ENCODE results near the gene CAMK2D.

Gene CAMK2D

GRCh38 chr4:113594231-113594556, 167.3 kb downstream of the CAMK2D start:
- no peak for DNase-seq

DNA sequence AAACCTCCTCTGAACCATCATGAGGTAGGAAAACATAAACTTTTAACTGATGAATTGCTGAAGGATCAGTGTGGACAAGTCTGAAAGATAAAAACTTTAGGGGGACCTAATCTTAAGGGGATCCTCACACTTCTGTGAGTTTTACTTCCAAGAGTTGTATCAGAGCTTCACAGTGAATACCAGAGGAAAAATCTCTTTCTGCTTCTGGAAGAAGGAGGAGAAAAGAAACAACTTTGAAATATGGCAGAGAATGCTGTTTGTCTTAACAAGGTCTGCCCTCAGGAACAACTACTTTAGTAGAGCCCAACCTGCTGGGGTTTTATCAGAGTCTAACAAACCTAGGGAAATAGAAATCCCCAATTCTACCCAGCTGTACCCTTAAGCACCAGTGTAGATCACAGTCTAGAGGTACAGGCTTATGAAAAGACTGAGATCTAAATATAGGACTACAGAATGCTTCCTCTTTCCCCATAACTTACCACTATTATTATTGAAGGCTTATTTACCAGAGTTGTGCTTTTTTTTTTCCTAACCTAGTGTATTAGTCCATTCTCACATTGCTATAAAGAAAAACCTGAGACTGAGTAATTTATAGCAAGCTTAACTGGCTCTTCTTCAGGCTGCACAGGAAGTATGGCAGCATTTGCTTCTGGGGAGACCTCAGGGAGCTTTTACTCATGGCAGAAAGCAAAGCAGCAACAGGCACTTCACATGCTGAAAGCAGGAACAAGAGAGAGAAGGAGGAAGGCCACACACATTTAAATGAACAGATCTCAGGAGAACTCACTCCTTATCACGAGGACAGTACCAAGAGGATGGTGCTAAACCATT, 167.9 kb downstream of the CAMK2D start:
- DNase-seq = no peak

- no peak for DNase-seq
Measured at GRCh38 chr4:113591982-113592381, 169.6 kb downstream of the CAMK2D start.

DNA sequence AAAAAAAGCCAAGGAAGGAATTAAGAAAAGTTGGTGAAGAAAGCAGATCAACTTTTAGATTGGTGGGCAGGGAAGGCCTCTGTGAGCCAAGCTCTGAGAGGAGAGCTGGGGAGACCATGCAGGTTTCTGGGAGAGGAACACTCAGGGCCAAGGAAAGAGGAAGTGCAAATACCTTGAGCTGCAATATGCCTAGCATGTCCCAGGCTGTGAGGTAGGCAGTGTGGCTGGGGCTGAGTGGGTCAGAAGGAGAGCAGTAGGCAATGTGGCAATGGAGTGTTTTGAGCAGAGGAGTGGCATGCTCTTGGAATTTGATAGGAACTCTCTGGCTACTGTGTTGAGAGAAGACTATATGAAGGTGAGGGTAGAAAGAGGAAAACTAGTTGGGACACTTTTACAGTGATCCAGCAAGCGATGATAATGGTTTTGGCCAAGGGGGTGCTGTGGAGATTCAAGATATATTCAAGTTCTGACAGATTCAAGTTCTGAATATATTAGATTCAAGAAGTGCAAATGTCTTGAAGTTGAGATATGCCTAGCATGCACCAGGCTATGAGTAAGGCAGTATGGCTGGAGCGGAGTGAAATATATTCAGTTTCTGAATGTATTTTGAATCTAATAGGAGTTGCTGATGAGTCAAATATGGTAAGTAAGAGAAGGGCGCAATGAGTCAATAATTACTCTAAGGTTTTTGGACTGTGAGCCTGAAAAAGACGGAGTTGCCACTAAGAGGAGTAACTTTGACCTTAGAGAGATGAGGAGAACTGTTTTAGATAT, 172.5 kb downstream of the CAMK2D start:
- no peak for DNase-seq

- no peak for DNase-seq
Measured at GRCh38 chr4:113587640-113588275, 173.8 kb downstream of the CAMK2D start.

- no peak for DNase-seq
Measured at GRCh38 chr4:113587156-113587555, 174.4 kb downstream of the CAMK2D start.

DNA sequence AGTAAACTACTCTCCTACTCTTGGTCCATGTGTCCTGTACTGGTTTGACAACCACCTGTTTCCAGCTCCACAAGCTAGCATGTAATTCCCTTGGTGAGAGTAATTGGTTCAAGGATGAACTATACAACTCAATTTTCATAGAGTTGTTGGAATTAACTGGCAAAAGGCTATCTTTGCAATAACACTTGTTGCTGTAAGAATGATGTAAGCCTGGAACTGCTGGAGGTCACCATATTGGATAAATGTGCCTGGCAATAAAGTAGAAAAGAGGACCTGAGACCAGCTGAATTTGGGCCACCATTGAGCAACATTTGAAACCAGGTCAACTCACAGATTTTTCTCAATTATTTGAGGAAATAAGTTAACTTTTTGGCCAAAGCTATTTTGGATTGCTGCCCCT, 175.5 kb downstream of the CAMK2D start:
- DNase-seq = no peak

DNA sequence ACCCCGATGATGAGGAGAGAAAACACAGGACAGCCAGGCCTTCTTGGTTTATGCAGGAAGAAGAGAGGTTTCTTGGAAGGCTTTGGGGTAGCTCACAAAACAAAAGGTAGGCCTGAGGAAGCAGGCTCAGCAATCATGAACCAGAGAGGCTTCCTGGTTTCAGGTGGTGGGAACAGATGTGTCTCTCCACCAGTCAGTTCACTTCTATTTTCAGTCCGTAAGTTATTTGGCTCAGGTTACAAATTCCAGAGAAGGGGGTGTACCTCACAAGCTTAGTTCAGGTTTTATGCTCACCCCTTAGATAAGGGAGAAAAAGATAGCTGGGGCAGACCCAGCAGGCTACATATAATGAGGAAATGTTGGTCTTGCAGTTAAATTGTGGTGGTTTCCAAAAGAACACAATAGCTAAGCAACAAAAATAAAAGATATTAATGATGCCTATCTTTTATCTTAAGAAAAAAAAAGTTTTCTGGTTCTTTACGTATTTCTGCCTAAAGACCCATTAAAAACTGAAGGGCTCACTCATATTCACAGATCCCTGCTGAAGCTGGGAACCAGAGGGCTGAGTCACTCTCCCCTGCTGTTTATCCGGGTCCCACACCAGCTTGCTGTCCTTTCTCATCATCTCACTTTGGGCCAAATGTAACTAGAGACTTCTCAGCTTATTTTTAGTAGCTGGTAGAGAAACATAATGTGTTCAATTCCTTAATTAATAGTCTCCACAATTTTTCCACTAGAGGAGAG, 177.0 kb downstream of the CAMK2D start:
- DNase-seq = no peak

GRCh38 chr4:113582737-113583136, 178.8 kb downstream of the CAMK2D start:
- no peak for DNase-seq

- no peak for DNase-seq
Measured at GRCh38 chr4:113579360-113579759, 182.2 kb downstream of the CAMK2D start.

GRCh38 chr4:113576947-113577678, 184.4 kb downstream of the CAMK2D start:
- DNase-seq = no peak

- no peak for DNase-seq
Measured at GRCh38 chr4:113575401-113575800, 186.1 kb downstream of the CAMK2D start.

DNA sequence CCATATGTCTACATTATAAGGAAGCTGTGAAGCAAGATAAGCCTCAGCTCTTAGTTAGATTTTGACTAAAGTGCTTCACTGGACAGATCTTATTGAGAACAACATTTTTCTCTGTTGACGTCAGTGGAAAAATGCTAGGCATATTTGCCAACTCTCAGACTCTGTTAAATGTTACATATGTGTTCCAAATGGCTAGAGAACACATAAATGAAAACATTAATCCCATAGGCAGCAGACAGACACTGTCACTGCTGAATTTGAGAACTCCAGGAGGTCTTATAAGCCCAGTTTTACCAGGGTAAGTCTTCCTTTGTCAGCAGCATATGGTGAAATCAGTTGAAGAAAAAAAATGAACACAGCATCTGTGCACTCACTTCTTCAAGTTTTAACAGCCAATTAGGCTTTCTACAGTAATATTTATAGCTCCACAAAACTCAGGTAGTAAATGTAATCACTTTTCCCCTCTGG, 186.9 kb downstream of the CAMK2D start:
- no peak for DNase-seq

DNA sequence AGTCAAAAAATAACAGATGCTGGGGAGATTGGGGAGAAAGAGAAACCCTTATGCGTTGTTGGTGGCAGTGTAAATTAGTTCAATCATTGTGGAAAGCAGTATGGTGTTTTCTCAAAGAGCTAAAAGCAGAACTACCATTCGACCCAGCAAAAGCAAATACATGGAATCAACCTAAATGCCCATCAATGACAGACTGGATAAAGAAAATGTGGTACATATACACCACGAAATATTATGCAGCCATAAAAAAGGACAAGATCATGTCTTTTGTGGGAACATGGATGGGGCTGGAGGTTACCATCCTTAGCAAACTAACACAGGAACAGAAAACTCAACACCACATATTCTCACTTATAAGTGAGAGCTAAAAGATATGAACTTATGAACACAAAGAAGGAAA, 188.9 kb downstream of the CAMK2D start:
- DNase-seq = no peak

GRCh38 chr4:113566015-113566795, 195.3 kb downstream of the CAMK2D start:
- no peak for DNase-seq

DNA sequence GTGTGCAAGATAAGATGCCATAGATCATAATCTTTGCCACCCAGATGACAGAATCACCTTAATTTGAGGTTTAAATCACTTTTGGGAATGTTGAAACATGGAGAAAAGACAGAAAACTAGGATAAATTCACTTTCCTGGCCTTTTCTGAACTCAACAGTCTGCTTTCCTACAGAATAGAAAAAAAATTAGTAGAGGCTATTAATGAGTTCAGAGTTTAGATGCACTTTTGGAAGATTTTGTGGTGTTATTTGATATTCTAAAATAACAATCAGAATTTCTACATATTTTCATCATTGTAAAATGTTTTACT, 195.9 kb downstream of the CAMK2D start:
- no peak for DNase-seq

DNA sequence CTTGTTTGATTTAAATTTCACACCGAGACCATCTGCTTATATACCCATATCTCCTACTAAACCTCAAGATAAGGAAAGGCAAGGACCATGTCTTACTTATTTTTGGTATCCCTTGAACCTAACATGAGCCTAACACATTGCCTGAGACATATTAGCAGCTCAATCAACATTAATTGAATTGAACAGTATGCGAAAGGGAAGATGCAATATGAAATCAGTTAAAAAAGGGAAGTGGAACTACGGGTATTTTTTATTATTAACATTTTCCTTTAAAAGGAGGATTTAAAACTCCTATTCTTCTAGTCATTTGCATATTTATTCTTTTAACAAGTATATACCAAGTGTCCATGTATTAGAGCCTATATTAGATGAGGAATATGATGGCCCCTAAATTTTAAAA, 197.0 kb downstream of the CAMK2D start:
- DNase-seq = no peak

DNA sequence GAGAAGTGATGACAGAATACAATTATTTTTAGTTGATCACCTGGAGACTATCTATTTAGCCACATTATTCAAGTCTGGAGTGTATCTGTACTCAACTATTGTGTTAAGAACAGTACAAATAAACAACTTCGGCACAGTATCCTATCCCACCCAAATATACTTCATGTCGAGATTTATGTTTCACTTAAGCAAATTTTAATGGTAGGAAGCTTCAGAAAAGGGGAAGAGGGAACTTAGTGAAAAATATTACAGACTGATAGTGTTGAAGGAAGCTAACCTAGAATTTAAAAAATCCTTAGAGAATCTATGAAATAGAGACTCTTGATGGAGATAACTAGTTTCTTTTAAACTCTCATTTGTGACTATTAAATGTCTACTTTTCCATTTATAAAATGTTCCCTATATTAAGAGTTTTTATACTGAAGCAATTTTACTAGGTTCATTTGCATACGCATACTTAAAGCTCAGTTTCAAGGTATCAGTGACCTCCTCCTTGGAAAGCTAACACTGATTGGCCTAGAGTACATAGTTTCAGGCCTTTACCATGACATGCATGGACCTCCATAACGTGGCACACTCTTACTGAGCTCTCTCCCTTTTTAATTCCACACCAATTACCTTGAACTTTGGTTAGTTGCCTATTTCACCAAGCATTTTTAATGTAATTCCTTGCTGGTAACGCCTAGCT, 197.7 kb downstream of the CAMK2D start:
- no peak for DNase-seq

DNA sequence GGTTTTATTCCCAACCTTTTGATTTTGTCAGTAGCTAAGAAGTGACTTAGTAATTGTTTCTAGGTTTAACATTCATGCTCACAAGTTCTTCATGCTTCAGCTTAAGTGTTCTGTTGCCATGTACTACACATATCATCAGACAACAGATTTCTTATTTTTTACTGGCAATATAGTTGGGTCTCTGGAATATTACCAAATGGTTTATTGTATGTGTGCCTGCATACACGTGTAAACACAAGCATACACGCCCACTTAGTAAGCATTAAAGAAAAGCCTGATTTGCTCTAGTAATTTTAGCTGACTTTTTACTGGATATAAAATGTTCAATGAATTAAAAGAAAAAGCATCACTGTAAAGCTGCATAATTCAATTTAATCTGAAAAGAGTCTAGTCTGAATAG, 199.8 kb downstream of the CAMK2D start:
- no peak for DNase-seq

DNA sequence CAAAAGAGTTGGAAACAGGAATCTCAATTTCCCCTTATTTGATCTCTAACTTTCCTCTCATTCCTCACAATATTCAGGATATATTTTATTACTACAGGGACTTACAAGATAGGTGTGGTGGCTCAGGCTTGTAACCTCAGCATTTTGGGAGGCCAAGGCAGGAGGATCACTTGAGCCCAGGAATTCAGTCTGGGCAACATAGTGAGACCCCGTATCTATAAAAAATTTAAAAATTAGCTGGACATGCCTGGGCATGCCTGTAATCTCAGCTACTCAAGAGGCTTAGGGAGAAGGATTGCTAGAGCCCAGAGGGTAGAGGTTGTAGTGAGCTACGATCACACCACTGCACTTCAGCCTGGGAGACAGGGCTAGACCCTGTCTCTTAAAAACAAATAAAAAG, 200.4 kb downstream of the CAMK2D start:
- DNase-seq = no peak

DNA sequence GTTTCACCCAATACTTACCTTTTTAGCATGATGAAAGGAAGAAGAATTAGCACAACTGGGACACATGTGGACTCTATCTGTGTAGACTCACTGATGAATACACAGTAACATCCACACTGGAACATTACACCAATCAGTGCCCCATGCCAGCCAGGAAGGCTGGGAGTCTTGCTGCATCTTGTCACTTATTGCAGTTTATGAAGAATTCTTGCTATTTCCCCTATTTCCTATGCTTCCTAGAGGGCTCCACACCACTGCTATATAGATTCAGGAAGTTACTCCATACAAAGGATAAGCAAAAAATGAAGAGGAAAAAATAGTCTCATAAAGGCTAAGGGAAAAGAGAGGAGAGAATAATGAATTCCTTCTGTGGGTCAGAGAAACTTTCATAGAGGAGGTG, 201.0 kb downstream of the CAMK2D start:
- DNase-seq = no peak
